Endothelial cell of umbilical vein (primary cell): Measurements from ENCODE around the gene ZNF154. TPM values are rescaled to one million over a fixed set of nuclear protein-coding genes. Genes with fewer than 3 reads are reported as not detected.
"Not testable (repeated sequence)": the region's sequence is repeated elsewhere in the genome, so short reads cannot be mapped to it uniquely, and the experiment has no call there.

ENCODE experiments used
- BruUV-seq: library from RNA; stranded (reverse); fragments of 400-500 nt; replicated peaks from 2 replicates; lab custom pipeline; 2021; lab: Mats Ljungman, UMichigan
- CTCF ChIA-PET: fragments of 300-600, 350-600 bp; sonication (Branson Sonifier 250); formaldehyde crosslinking; loops from one replicate; lab custom pipeline; 2021; ENCODE audit warnings: antibody characterized with exemption, inconsistent platforms; lab: Charles Lee
- POLR2A ChIA-PET: fragments of 300-600, 350-600 bp; sonication (Branson Sonifier 250); formaldehyde crosslinking; loops from one replicate; lab custom pipeline; 2021; ENCODE audit warnings: antibody characterized with exemption, inconsistent platforms; lab: Charles Lee
- DNase-seq: peaks from one replicate; pipeline ENCODE4 v3.0.0-alpha.2; 2011; ENCODE audit warnings: low read depth, low spot score
- FAIRE-seq: peaks from 2 replicates; lab custom pipeline; 2011; peaks lifted over from hg19 to GRCh38; lab: Jason Lieb, UNC
- H2AFZ ChIP-seq: 2 replicates; pipeline ENCODE4 v1.6.0; 2012; ENCODE audit warnings: low read depth, low read length, control low read depth, inconsistent platforms
- H3K27ac ChIP-seq: 2 replicates; pipeline ENCODE4 v1.5.1; 2011; ENCODE audit warnings: low read depth, mild to moderate bottlenecking, control low read depth, low read length, moderate library complexity; ENCODE audit not compliant: insufficient read depth
- H3K27me3 ChIP-seq, 2 experiments: 2 replicates each; pipeline versions ENCODE4 v1.6.0 to v1.6.1; 2011; ENCODE audit warnings: low read length in 2 of 2, mixed read lengths in 1 of 2; ENCODE audit not compliant: control insufficient read depth in 2 of 2, insufficient read depth in 2 of 2
- H3K36me3 ChIP-seq, 2 experiments: 2 replicates in 1 of 2; 3 replicates in 1 of 2; pipeline ENCODE4 v1.5.1; 2011; ENCODE audit warnings: low read length in 2 of 2, mild to moderate bottlenecking in 1 of 2, moderate library complexity in 1 of 2; ENCODE audit not compliant: control insufficient read depth in 2 of 2, insufficient read depth in 2 of 2; ENCODE audit errors: extremely low read depth in 1 of 2
- H3K4me1 ChIP-seq: 3 replicates; pipeline ENCODE4 v1.5.1; 2011; ENCODE audit warnings: mild to moderate bottlenecking, low read length; ENCODE audit not compliant: control insufficient read depth, insufficient read depth; ENCODE audit errors: extremely low read depth
- H3K4me2 ChIP-seq: 2 replicates; pipeline ENCODE4 v1.6.1; 2011; ENCODE audit warnings: low read length, control low read depth, mixed read lengths; ENCODE audit not compliant: insufficient read depth
- H3K4me3 ChIP-seq, 3 experiments: fragments of 200-600 bp in 1 of 3; sonication (generic), shearing (Covaris generic) in 1 of 3; replicated peaks in 1 of 3; 2 replicates each; pipeline ENCODE4 v1.5.1; 2011 to 2016; ENCODE audit warnings: control low read depth in 3 of 3, low read length in 3 of 3, mild to moderate bottlenecking in 2 of 3, inconsistent platforms in 1 of 3, low read depth in 1 of 3, moderate library complexity in 1 of 3; ENCODE audit not compliant: insufficient read depth in 1 of 3
- H3K79me2 ChIP-seq: 2 replicates; pipeline ENCODE4 v1.6.0; 2012; ENCODE audit warnings: low read length, inconsistent platforms; ENCODE audit not compliant: control insufficient read depth, insufficient read depth
- H3K9ac ChIP-seq: replicated peaks from 2 replicates; pipeline ENCODE3; 2011; ENCODE audit warnings: low read length, control low read depth; ENCODE audit not compliant: insufficient read depth; ENCODE audit errors: extremely low read depth
- H3K9me1 ChIP-seq: replicated peaks from 3 replicates; pipeline ENCODE4 v1.6.0; 2011; ENCODE audit warnings: mild to moderate bottlenecking, low read length; ENCODE audit not compliant: control insufficient read depth, insufficient read depth; ENCODE audit errors: extremely low read depth
- H3K9me3 ChIP-seq: replicated peaks from 2 replicates; pipeline ENCODE4 v1.5.1; 2012; ENCODE audit warnings: low read length, inconsistent platforms; ENCODE audit not compliant: control insufficient read depth, insufficient read depth
- H4K20me1 ChIP-seq: replicated peaks from 2 replicates; pipeline ENCODE3; 2011; ENCODE audit warnings: mild to moderate bottlenecking, low read length; ENCODE audit not compliant: control insufficient read depth, insufficient read depth; ENCODE audit errors: extremely low read depth
- EZH2 ChIP-seq: IDR thresholded peaks from 2 replicates; pipeline ENCODE4 v1.6.1; 2012; ENCODE audit warnings: borderline replicate concordance, low read depth, mild to moderate bottlenecking, moderate library complexity, low read length, inconsistent platforms; ENCODE audit not compliant: severe bottlenecking
- FOS ChIP-seq: IDR thresholded peaks from 2 replicates; pipeline ENCODE4 v1.6.1; 2011; ENCODE audit warnings: mild to moderate bottlenecking, low read length, moderate library complexity, borderline replicate concordance; ENCODE audit not compliant: insufficient read depth
- GATA2 ChIP-seq: IDR thresholded peaks from 2 replicates; pipeline ENCODE4 v1.7.0; 2011; ENCODE audit warnings: low read depth, mild to moderate bottlenecking, moderate library complexity, mixed read lengths, low read length; ENCODE audit not compliant: insufficient read length, insufficient read depth
- JUN ChIP-seq: IDR thresholded peaks from 2 replicates; pipeline ENCODE4 v1.6.1; 2011; ENCODE audit warnings: borderline replicate concordance, low read depth; ENCODE audit not compliant: insufficient read length, insufficient read depth
- POLR2A ChIP-seq: IDR thresholded peaks from 2 replicates; pipeline ENCODE4 v1.6.1; 2012; ENCODE audit warnings: low read depth, mild to moderate bottlenecking, control low read depth, low read length
- POLR2AphosphoS5 ChIP-seq: IDR thresholded peaks from 2 replicates; pipeline ENCODE4 v1.6.1; 2012; ENCODE audit warnings: low read depth, mild to moderate bottlenecking, control low read depth, low read length, moderate library complexity; ENCODE audit not compliant: insufficient read depth
- dilution Hi-C: fragments of 300-500 bp; cut with MboI; formaldehyde crosslinking; loops from one replicate; pipeline ENCODE4 v1.15.0; 2019; ENCODE audit warnings: low sequenced_read_pairs; ENCODE audit not compliant: extremely low pct_ligation_motif_present
- intact Hi-C: fragments of 100-400 bp; cut with micrococcal nuclease; formaldehyde crosslinking; loops from one replicate; pipeline ENCODE4 v1.10.0; 2022
- polyA plus RNA-seq, 4 experiments: library from polyadenylated mRNA; depleted of rRNA in 3 of 4; stranded (reverse) in 3 of 4; unstranded in 1 of 4; fragments of >200 nt; gene quantifications; 2 replicates each; pipeline versions ENCODE4 v1.2.1 to v1.2.3, GENCODE V29; 2011 to 2012; ENCODE audit warnings: missing spikeins in 1 of 4
- total RNA-seq: library from RNA; stranded (reverse); gene quantifications from 2 replicates; pipeline ENCODE4 v1.2.3, GENCODE V29; 2021
- TF ChIP-seq, protein P1 (sequence below), 2 donors: IDR thresholded peaks; 1 replicate in 1 of 2; 2 replicates in 1 of 2; pipeline ENCODE4 v1.5.1; 2011; ENCODE audit warnings: low read length in 2 of 2, mild to moderate bottlenecking in 2 of 2, moderate library complexity in 2 of 2, control low read depth in 1 of 2, inconsistent platforms in 1 of 2, low read depth in 1 of 2; ENCODE audit not compliant: insufficient read depth in 1 of 2; ENCODE audit errors: extremely low read depth in 1 of 2
- TF ChIP-seq, protein P2 (sequence below): IDR thresholded peaks from 2 replicates; pipeline ENCODE4 v1.6.1; 2011; ENCODE audit not compliant: insufficient read depth, insufficient read length

The ZNF154 gene
- total and polyA plus RNA-seq, 2 donors (not counting 3 experiments of a cell fraction or from before 2014, with no cell fraction given) = 1.3 to 2.0 TPM

DNA sequence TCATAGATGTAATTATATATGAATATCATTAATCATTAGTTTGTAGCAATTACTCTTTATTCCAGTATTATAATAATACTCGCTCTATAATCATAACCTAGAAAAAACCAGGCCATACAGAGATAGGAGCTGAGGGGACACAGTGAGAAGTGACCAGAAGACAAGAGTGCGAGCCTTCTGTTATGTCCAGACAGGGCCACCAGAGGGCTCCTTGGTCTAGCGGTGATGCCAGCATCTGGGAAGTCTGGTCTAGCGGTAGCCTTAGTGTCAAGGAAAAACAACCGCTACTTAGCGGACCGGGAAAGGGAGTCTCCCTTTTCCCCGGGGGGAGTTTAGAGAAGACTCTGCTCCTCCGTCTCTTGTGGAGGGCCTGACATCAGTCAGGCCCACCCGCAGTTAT lies 29.3 kb upstream of the ZNF154 start:
- TF ChIP-seq, protein P1, sequence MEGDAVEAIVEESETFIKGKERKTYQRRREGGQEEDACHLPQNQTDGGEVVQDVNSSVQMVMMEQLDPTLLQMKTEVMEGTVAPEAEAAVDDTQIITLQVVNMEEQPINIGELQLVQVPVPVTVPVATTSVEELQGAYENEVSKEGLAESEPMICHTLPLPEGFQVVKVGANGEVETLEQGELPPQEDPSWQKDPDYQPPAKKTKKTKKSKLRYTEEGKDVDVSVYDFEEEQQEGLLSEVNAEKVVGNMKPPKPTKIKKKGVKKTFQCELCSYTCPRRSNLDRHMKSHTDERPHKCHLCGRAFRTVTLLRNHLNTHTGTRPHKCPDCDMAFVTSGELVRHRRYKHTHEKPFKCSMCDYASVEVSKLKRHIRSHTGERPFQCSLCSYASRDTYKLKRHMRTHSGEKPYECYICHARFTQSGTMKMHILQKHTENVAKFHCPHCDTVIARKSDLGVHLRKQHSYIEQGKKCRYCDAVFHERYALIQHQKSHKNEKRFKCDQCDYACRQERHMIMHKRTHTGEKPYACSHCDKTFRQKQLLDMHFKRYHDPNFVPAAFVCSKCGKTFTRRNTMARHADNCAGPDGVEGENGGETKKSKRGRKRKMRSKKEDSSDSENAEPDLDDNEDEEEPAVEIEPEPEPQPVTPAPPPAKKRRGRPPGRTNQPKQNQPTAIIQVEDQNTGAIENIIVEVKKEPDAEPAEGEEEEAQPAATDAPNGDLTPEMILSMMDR (IDR thresholded peaks at IDR 0.05; ENCODE audit: extremely low read depth in 1 of 2, insufficient read depth in 1 of 2, low read depth in 1 of 2, low read length in 2 of 2) = peak; percentile 18 to 48
- intact Hi-C loops = loop anchor here (1.0 to 2.0 kb wide), 5 partner anchors 165 to 634 kb away; partner anchors contain the start of gene ZNF329
- H3K79me2 ChIP-seq, H3K4me3 ChIP-seq, H3K4me1 ChIP-seq, H3K9ac ChIP-seq, H4K20me1 ChIP-seq, H2AFZ ChIP-seq, H3K36me3 ChIP-seq, H3K9me1 ChIP-seq, dilution Hi-C loops, POLR2A ChIA-PET, BruUV-seq, H3K9me3 ChIP-seq, H3K4me2 ChIP-seq, H3K27ac ChIP-seq, H3K27me3 ChIP-seq: not testable (repeated sequence)
- FAIRE-seq (peak; percentile 50), DNase-seq (peak; percentile 35)
- CTCF ChIA-PET = interaction anchor here (1.8 kb wide), 1 partner anchor 417 kb away, joined by 11 read pairs; no protein-coding TSS in a partner anchor

DNA sequence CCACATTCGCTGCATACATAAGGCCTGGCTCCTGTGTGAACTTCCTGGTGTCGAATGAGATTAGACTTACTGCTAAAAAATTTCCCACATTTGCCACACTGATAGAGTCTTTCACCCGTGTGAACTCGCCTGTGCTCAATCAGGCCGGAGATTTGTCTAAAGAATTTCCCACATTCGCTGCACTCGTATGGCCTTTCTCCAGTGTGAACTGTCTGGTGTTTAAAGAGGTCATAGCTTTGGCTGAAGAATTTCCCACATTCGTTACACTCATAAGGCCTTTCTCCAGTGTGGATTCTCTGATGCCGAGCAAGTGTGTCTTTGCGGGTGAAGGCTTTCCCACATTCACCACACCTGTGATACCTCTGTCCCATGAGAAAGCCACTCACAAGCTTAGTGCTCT lies 11.9 kb upstream of the ZNF154 start:
- TF ChIP-seq FOS (no peak), GATA2 (no peak), POLR2AphosphoS5 (no peak), JUN (no peak), POLR2A (no peak), EZH2 (no peak)
- TF ChIP-seq, protein P2, sequence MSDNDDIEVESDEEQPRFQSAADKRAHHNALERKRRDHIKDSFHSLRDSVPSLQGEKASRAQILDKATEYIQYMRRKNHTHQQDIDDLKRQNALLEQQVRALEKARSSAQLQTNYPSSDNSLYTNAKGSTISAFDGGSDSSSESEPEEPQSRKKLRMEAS = no peak
- TF ChIP-seq, protein P1 (IDR thresholded peaks at IDR 0.05; ENCODE audit: extremely low read depth in 1 of 2, insufficient read depth in 1 of 2, low read depth in 1 of 2, low read length in 2 of 2) = no peak
- no peaks in the 10 kb centered on the region for H3K79me2 ChIP-seq
- H2AFZ ChIP-seq = no peak overlapping the region
- peaks cover 26% of the 10 kb centered on the region for H3K9me3 ChIP-seq
- BruUV-seq = no TSS peak
- H3K9me1 ChIP-seq = no peaks in the 10 kb centered on the region
- DNase-seq (no peak), FAIRE-seq (no peak)
- H3K4me2 ChIP-seq = no peak overlapping the region
- H4K20me1 ChIP-seq = no peaks in the 10 kb centered on the region
- H3K4me3 ChIP-seq = no peak overlapping the region
- no peaks in the 10 kb centered on the region for H3K27me3 ChIP-seq
- no peaks in the 10 kb centered on the region for H3K4me1 ChIP-seq
- peaks cover 9 to 22% of the 10 kb centered on the region in 2 experiments for H3K36me3 ChIP-seq
- ChIA-PET POLR2A (no interaction called here), CTCF (no interaction called here)
- no peak overlapping the region for H3K9ac ChIP-seq
- intact Hi-C loops = no loop called here
- dilution Hi-C loops = no loop called here
- H3K27ac ChIP-seq = no peak overlapping the region
